ENCODE data around the gene NDUFB10. TPM values are rescaled to one million over a fixed set of nuclear protein-coding genes. Genes with fewer than 3 reads are reported as not detected.
"Not testable (repeated sequence)": the region's sequence is repeated elsewhere in the genome, so short reads cannot be mapped to it uniquely, and the experiment has no call there.

The NDUFB10 gene
- polyA plus RNA-seq, 4 donors = 125 to 156 (median 130) TPM

DNA sequence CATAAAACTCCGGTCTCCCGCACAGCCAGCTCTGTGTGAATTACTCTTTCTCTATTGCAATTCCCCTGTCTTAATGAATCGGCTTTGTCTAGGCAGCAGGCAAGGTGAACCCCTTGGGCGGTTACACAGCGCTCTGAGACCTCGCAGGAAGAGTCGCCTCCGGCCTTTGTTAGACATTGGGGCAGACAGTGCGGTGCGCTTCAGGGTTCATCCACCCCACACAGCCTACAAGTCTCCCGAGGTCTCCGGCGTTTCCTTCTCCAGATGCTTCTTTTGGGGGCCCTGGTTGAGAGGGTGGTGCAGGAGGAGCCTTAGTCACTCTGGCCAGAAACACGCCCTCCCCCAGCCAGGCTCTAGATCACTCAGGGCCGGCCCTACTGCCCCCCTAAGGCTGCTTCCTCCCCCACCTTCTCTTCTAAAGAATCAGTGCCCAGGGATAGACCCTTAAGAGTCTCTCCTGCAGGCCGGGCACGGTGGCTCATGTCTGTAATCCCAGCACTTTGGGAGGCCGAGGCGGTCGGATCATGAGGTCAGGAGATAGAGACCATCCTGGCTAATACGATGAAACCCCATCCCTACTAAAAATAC is 14.6 kb upstream of the NDUFB10 start:
- DNase-seq (ENCODE audit: low read depth in 4 of 4, low spot score in 3 of 4) = no peak

- no peak for DNase-seq (ENCODE audit: low read depth in 4 of 4, low spot score in 3 of 4)
Observed at GRCh38 chr16:1945559-1946391, 13.6 kb upstream of the NDUFB10 start.

DNA sequence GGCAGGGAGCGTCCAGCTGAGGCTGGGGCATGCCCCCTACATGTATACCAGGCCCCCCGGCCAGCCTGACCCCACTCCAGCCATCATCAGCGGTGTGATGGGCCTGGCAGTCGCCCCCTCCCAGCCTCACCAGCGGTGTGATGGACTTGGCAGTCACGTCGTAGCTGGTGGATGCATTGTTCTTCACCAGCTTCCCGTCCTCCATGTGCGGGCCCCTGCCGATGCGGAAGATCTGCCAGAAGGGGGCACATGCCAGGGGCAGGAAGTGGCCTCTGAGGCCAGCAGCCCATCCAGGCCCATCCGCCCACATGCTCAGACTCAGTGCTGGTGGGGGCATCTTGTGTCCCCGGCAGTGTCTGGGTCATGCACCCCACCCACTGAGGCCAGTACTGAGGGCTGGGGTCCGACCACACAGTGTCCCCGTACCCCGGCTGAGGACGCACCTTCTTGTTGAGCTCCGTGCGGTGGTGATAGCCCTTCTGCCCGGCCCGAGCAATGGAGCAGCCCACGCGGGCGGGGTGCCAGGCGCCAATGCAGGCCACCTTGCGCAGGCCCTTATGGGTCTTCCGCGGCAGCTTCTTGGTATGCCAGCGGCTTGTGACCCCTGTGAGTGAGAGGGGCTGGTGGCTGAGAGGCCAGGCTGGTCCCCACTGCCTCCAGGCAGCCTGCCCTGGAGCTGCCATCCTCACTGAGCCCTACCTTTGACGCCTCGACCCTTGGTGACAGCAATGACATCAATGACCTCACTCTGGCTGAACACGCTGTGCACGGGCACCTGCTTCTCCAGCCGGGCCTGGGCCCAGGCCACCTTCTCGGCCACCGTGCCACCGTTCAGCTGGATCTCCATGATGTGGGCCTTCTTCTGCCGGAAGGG is 12.6 kb upstream of the NDUFB10 start:
- DNase-seq (ENCODE audit: low read depth in 4 of 4, low spot score in 3 of 4) = no peak

GRCh38 chr16:1947369-1947670 is 12.0 kb upstream of the NDUFB10 start:
- no peak for DNase-seq (ENCODE audit: low read depth in 4 of 4, low spot score in 3 of 4)

- no peak for DNase-seq (ENCODE audit: low read depth in 4 of 4, low spot score in 3 of 4)
Observed at GRCh38 chr16:1949507-1949906, 9.8 kb upstream of the NDUFB10 start.

GRCh38 chr16:1950047-1950446 is 9.3 kb upstream of the NDUFB10 start:
- DNase-seq (ENCODE audit: low read depth in 4 of 4, low spot score in 3 of 4) = no peak

DNA sequence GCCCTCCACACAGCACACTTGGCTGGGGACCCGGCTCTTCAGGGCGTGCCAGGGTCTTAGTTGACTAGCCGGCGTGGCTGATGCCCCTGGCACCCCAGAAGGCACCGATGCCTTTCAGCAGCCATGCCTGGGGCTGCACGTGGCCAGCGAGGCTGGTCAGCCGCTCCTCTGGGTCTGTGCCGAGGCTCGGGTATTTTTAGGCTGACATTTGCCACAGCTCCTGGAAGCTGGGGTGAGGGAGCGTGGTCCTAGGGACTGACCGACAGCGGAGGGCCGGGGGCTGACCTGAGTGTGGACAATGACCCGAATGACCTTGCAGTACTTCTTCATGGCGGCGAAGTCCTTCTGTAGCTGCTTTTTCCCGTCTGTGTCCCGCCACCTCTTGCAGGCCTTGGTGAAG is 8.8 kb upstream of the NDUFB10 start:
- no peak for DNase-seq (ENCODE audit: low read depth in 4 of 4, low spot score in 3 of 4)

DNA sequence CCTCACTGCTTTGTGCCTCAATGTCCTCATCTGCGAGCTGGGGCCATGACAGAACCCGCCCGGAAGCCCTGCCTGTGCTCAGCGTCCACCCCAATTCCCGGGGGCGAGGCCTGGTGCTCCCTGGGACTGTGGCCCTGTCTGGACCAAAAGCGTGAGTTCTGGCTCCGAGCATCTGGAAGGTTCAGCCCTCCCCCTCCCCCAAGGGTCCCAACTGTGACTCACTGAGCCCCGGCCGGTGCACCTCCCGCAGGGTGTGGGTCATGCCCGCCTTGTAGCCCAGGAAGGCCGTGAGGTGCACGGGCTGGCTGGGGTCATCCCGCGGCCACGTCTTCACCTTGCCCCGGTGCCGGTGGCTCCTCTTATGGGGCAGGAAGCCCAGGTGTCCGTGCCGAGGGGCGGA is 5.6 kb upstream of the NDUFB10 start:
- no peak for DNase-seq (ENCODE audit: low read depth in 4 of 4, low spot score in 3 of 4)

GRCh38 chr16:1957434-1958142 is 1.8 kb upstream of the NDUFB10 start:
- DNase-seq (ENCODE audit: low read depth in 4 of 4, low spot score in 3 of 4) = not testable (repeated sequence)

DNA sequence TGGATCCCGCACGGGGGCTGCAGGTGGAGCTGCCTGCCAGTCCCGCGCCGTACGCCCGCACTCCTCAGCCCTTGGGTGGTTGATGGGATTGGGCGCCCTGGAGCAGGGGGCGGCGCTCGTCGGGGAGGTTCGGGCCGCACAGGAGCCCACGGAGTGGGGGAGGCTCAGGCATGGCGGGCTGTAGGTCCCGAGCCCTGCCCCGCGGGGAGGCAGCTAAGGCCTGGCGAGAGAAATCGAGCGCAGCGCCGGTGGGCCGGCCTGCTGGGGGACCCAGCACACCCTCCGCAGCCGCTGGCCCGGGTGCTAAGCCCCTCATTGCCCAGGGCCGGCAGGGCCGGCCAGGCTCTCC is 1.2 kb upstream of the NDUFB10 start:
- not testable (repeated sequence) for DNase-seq (ENCODE audit: low read depth in 4 of 4, low spot score in 3 of 4)

DNA sequence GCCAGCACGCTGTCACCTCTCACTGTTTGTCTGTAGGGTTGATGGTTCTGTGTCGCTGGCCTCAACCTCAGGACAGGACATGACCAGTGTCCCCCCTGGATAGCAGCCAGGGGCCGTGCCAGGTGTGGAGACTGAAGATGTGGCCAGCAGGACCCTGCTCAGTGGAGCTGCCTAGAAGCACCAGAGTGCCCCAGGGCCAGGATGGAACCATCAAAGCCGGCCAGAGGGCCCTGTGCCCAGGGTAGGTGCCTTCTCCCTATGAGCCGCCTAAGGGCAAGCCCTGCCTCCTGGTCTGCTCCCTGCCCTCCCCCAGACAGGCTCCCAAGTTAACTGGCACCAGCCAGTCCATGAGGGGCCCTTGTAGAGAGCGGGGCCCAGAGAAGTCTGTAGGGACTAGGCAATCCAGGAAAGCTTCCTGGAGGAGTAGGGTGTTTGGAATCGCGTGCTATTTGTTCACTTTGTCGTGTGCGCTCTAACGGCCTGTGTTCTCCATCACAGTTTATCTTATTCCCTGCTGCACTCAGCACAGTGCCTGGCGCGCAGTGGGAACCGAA is 546 bp upstream of the NDUFB10 start:
- no peak for DNase-seq (ENCODE audit: low read depth in 4 of 4, low spot score in 3 of 4)

- no peak for DNase-seq (ENCODE audit: low read depth in 4 of 4, low spot score in 3 of 4)
Observed at GRCh38 chr16:1960665-1961630, 1.6 kb downstream of the NDUFB10 start.

GRCh38 chr16:1961651-1962067 is 2.3 kb downstream of the NDUFB10 start:
- DNase-seq (ENCODE audit: low read depth in 4 of 4, low spot score in 3 of 4) = no peak

- not testable (repeated sequence) for DNase-seq (ENCODE audit: low read depth in 4 of 4, low spot score in 3 of 4)
Observed at GRCh38 chr16:1962161-1963153, 3.1 kb downstream of the NDUFB10 start.

GRCh38 chr16:1963806-1964505 is 4.6 kb downstream of the NDUFB10 start:
- no peak for DNase-seq (ENCODE audit: low read depth in 4 of 4, low spot score in 3 of 4)

DNA sequence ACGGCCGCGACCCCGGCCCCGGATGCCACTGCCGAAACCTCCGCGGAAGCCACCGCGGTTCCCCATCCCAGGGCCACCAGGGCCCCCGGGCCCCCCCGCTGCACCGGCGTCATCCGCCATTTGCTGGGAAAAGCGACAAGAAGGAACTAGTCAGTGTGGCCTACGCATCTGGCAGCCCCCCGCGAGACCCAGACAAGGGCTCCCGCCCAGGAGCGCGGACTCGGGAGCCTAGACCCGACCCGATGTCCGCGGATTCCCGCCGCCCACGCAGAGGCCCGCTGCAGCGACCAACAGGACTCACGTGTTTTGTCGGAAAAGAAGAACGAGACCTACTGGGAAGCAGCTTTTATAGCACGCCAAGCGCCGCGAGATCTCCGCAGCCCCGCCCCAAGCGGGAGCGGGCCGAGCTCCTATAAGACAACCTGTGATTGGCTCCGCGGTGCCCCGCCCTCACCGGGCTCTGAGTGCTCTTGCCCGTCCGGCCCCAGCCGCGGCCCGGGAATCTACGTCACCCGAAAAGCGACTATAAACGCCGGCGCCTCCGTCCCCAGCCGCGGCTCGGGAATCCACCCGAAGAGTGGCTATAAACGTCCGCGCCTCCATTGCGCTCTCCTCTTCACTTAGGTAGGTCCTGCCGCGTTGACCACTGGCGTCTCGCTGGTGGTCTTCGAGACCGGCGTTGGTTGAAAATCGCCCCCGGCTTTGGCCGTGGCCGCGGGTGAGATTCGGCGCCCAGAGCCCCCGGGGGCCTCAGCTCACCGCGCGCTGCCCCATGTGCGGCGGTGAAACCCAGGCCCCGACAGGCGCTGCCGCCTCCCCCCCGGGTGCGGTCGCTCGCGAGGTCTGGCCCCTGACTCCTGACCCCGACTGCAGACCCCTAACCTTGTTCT is 5.4 kb downstream of the NDUFB10 start, which contains the start of gene RPS2:
RPS2 (minus strand) TSS at position 321 of the 890 bp plus-strand sequence; CDS start at position 120, 201 bp downstream.
- DNase-seq (ENCODE audit: low read depth in 4 of 4, low spot score in 3 of 4) = peak; percentile 93 to 98 (median 96)
